GM12872 (cell line): Measurements from ENCODE around the gene RNF8.

ENCODE experiments used
- TF ChIP-seq, protein P1 (sequence below): IDR thresholded peaks from 3 replicates; pipeline ENCODE4 v1.5.1; 2011; ENCODE audit warnings: low read depth, mild to moderate bottlenecking, low read length, moderate library complexity; ENCODE audit not compliant: insufficient read depth

The RNF8 gene

GRCh38 chr6:37331047-37331446, 22.7 kb upstream of the RNF8 start:
- TF ChIP-seq, protein P1, sequence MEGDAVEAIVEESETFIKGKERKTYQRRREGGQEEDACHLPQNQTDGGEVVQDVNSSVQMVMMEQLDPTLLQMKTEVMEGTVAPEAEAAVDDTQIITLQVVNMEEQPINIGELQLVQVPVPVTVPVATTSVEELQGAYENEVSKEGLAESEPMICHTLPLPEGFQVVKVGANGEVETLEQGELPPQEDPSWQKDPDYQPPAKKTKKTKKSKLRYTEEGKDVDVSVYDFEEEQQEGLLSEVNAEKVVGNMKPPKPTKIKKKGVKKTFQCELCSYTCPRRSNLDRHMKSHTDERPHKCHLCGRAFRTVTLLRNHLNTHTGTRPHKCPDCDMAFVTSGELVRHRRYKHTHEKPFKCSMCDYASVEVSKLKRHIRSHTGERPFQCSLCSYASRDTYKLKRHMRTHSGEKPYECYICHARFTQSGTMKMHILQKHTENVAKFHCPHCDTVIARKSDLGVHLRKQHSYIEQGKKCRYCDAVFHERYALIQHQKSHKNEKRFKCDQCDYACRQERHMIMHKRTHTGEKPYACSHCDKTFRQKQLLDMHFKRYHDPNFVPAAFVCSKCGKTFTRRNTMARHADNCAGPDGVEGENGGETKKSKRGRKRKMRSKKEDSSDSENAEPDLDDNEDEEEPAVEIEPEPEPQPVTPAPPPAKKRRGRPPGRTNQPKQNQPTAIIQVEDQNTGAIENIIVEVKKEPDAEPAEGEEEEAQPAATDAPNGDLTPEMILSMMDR, result no peak

DNA sequence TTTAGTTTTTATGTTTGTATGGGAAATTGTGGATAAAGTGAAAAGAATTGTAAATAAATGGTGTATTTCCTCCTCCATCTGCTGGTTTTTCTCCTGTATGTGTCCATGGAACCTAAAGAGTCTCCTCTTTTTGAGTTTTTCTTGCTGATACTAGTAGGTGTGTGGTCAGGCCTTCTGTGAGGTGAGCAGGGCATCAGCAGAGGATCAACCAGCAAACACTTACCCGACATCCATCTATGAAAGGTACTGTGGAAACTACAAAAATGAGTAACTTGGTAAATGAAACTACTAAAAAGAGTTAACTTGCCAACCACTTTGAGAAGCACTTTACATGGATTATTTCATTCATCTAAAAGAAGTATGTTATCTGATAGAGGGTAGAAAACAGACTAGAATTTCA, 20.9 kb upstream of the RNF8 start:
- TF ChIP-seq, protein P1, result no peak

GRCh38 chr6:37334047-37334446, 19.7 kb upstream of the RNF8 start:
- TF ChIP-seq, protein P1, result no peak

- TF ChIP-seq, protein P1, result no peak
These were observed 15.0 kb upstream of the RNF8 start for GRCh38 chr6:37338745-37339255.

DNA sequence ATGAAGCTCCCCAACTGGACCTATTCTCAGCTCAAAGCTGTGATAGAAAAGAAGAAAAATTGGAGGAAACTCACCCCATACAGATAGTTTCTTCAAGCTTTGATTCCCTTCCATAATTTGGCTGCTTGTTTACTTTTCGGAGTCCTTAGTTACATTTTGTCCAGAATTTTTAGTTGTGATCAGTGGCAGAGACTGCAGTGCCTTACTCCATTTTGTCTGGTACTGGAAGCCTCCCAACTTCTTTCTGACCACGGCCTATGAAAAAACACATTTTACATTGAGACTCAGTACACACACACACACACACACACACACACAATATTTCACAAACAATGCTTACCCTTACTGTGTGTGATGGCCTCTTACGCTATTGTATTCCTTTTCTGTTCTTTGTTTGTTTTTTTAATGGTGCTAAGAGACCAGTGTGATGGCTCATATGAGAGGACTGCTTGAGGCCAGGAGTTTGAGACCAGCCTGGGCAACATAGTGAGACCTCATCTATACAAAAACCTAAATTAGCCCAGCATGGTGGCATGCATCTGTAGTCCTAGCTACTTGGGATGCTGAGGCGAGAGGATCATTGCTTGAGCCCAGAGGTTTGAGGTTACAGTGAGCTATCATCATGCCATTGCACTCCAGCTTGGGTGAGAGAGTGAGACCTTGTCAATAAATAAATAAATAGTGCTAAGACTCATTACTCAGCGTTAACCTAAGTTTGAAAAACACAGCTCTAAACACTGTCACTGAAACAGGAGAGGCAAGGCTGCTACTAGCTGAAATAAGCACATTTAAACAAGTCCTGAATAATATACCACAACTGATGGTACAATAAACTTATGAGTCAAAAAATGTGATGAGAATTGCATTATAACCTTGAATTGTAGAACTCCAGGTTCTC, 13.8 kb upstream of the RNF8 start:
- TF ChIP-seq, protein P1, result no peak

- TF ChIP-seq, protein P1, result no peak
These were observed 13.2 kb upstream of the RNF8 start for GRCh38 chr6:37340639-37340943.

DNA sequence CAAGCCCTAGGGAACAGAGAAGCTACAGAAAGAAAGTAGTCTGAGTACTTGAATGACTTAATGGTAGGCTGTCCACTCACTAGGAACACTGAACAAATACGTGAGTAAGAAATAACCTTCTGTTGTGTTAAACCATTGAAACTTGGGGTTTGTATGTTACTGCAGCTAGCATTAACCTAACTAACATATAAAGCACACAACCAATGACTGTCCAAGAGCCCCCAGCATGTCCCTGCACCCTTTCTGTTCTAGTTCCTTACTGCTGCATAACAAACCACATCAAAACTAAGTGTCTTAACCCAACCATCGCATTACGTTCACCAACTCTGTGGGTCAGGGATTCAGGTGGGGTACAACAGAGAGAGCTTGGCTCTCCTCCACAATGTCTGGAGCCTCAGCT, 10.5 kb upstream of the RNF8 start:
- TF ChIP-seq, protein P1, result no peak
